Pons (tissue), 1 donor: Measurements from ENCODE around the gene FBXO38.

Experiments
- DNase-seq: peaks from one replicate; pipeline ENCODE4 v3.0.0-alpha.2; 2016; ENCODE audit warnings: low spot score

FBXO38 gene

GRCh38 chr5:148474025-148474511 lies 90.3 kb downstream of the FBXO38 start:
- no peak for DNase-seq

- DNase-seq, result no peak
Observed at GRCh38 chr5:148476302-148476701, 92.5 kb downstream of the FBXO38 start.

GRCh38 chr5:148477429-148477828 lies 93.7 kb downstream of the FBXO38 start:
- DNase-seq, result no peak

- DNase-seq, result no peak
Observed at GRCh38 chr5:148482196-148482595, 98.4 kb downstream of the FBXO38 start.

- DNase-seq, result peak; percentile 32
Observed at GRCh38 chr5:148482697-148483462, 99.1 kb downstream of the FBXO38 start.

GRCh38 chr5:148483750-148484149 lies 100.0 kb downstream of the FBXO38 start:
- DNase-seq, result no peak

- no peak for DNase-seq
Observed at GRCh38 chr5:148484651-148485050, 100.9 kb downstream of the FBXO38 start.

- DNase-seq, result no peak
Observed at GRCh38 chr5:148486456-148486855, 102.7 kb downstream of the FBXO38 start.

- no peak for DNase-seq
Observed at GRCh38 chr5:148488757-148489156, 105.0 kb downstream of the FBXO38 start.

- no peak for DNase-seq
Observed at GRCh38 chr5:148491015-148491792, 107.4 kb downstream of the FBXO38 start.

- no peak for DNase-seq
Observed at GRCh38 chr5:148491793-148492184, 108.0 kb downstream of the FBXO38 start.

- DNase-seq, result no peak
Observed at GRCh38 chr5:148492351-148492750, 108.6 kb downstream of the FBXO38 start.
